AG09309 (cell line): ENCODE data around the gene MGAT5B.
"Not testable (repeated sequence)": the region's sequence is repeated elsewhere in the genome, so short reads cannot be mapped to it uniquely, and the experiment has no call there.

Experiments used
- DNase-seq: peaks from one replicate; pipeline ENCODE4 v3.0.0-alpha.2; 2010; ENCODE audit warnings: low read depth
- H3K4me3 ChIP-seq: 2 replicates; pipeline ENCODE4 v1.5.1; 2011; ENCODE audit warnings: mild to moderate bottlenecking, low read depth, low read length, moderate library complexity; ENCODE audit not compliant: control insufficient read depth
- CTCF ChIP-seq: IDR thresholded peaks from 2 replicates; pipeline ENCODE4 v1.5.1; 2011; ENCODE audit warnings: mild to moderate bottlenecking, low read depth, low read length, inconsistent platforms; ENCODE audit not compliant: insufficient read depth, control insufficient read depth; ENCODE audit errors: missing control alignments

Gene MGAT5B

DNA sequence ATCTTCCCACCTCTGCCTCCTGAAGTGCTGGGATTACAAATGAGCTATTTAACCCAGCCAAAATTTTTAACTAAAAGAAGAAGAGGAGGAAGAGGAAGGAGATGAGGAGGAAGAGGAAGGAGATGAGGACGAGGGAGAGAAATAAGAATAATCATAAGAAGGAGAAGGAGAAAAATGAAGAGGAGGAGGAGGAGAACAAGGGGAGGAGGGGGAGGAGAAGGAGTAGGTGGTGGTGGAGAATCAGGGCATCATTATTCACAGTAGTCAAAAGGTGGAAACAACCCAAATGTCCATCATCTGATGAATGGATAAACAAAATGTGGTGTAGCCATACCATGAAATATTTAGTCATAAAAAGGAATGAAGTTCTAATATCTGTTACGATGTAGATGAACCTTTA lies 21.2 kb upstream of the MGAT5B start:
- DNase-seq, result no peak
- TF ChIP-seq CTCF, result no peak
- no peak overlapping the region for H3K4me3 ChIP-seq

GRCh38 chr17:76848670-76849069 lies 19.5 kb upstream of the MGAT5B start:
- no peak for DNase-seq
- TF ChIP-seq CTCF, result no peak
- no peak overlapping the region for H3K4me3 ChIP-seq

DNA sequence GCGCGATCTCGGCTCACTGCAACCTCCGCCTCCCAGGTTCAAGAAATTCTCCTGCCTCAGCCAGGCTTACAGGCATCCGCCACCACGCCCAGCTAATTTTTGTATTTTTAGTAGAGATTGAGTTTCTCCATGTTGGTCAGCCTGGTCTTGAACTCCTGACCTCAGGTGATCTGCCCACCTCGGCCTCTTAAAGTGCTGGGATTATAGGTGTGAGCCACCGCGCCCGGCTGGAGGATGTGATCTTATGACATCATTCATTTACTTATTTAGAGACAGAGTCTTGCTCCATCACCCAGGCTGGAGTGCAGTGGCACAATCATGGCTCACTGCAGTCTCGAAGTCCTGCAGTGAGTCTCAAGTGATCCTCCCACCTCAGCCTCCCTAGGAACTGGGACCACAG lies 19.0 kb upstream of the MGAT5B start:
- DNase-seq, result not testable (repeated sequence)

GRCh38 chr17:76852843-76853242 lies 15.4 kb upstream of the MGAT5B start:
- no peak for TF ChIP-seq CTCF
- DNase-seq, result no peak
- no peak overlapping the region for H3K4me3 ChIP-seq

More for the DNA sequence above, 19.0 kb upstream of the MGAT5B start:
- not testable (repeated sequence) for H3K4me3 ChIP-seq

- TF ChIP-seq CTCF, result no peak
- H3K4me3 ChIP-seq, result no peak overlapping the region
- DNase-seq, result no peak
Measured at GRCh38 chr17:76855105-76855504, 13.1 kb upstream of the MGAT5B start.

DNA sequence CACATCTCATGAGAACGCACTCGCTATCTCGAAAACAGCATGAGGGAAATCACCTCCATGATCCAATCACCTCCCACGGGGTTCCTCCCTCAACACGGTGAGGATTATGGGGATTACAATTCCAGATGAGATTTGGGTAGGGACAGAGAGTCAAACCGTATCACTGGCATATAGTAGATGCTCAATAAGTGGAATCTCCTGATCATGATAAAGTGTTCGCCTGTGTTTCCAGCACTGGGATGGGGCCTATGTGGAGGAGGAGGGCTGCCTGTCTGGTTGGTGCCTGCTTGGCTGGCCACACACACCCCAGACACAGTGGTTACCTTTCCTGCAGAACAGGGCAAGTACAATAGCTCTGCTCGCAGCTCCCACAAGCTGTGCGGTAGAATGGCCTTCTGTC lies 6.1 kb upstream of the MGAT5B start:
- no peak for TF ChIP-seq CTCF
- no peak for DNase-seq

GRCh38 chr17:76862494-76862893 lies 5.7 kb upstream of the MGAT5B start:
- H3K4me3 ChIP-seq, result no peak overlapping the region
- TF ChIP-seq CTCF, result no peak
- no peak for DNase-seq

More for the DNA sequence above, 6.1 kb upstream of the MGAT5B start:
- no peak overlapping the region for H3K4me3 ChIP-seq
